ENCODE measurements around the gene CLDN24. TPM values are rescaled to one million over a fixed set of nuclear protein-coding genes. Genes with fewer than 3 reads are reported as not detected.

Gene CLDN24
- polyA plus RNA-seq, 3 donors from 2014 or later: not detected

GRCh38 chr4:183353557-183353956 lies 31.3 kb upstream of the CLDN24 start:
- Mint-ChIP-seq H3K27me3 (ENCODE audit: low read depth in 3 of 3) (peaks cover 8 to 15% (median 11%) of the 10 kb centered on the region in 3 donors), H3K27ac (no peak overlapping the region), H3K9me3 (peaks cover 0 to 2% (median 0%) of the 10 kb centered on the region in 6 donors), H3K4me3 (no peak overlapping the region), H3K36me3 (no peaks in the 10 kb centered on the region), H3K4me1 (peaks cover 4 to 16% of the 10 kb centered on the region in 2 donors)
- DNase-seq: no peak

GRCh38 chr4:183352546-183352945 lies 30.3 kb upstream of the CLDN24 start:
- H3K4me3 Mint-ChIP-seq: no peak overlapping the region
- peaks cover 6 to 17% of the 10 kb centered on the region in 2 donors for H3K4me1 Mint-ChIP-seq
- H3K27me3 Mint-ChIP-seq (ENCODE audit: low read depth in 3 of 3): peaks cover 5 to 15% (median 9%) of the 10 kb centered on the region in 3 donors
- H3K27ac Mint-ChIP-seq: no peak overlapping the region
- no peaks in the 10 kb centered on the region for H3K36me3 Mint-ChIP-seq
- DNase-seq: no peak
- peaks cover 0 to 2% (median 0%) of the 10 kb centered on the region in 6 donors for H3K9me3 Mint-ChIP-seq

- H3K9me3 Mint-ChIP-seq: peaks cover 0 to 2% (median 0%) of the 10 kb centered on the region in 6 donors
- H3K4me3 Mint-ChIP-seq: peak overlapping the region in 2 of 5 donors; percentile 38 to 47
- no peak for DNase-seq
- H3K36me3 Mint-ChIP-seq: no peaks in the 10 kb centered on the region
- peak overlapping the region in 1 of 6 donors; percentile 83 for H3K27ac Mint-ChIP-seq
- H3K4me1 Mint-ChIP-seq: peaks cover 6 to 17% of the 10 kb centered on the region in 2 donors
- peaks cover 2 to 14% (median 11%) of the 10 kb centered on the region in 3 donors for H3K27me3 Mint-ChIP-seq (ENCODE audit: low read depth in 3 of 3)
These were observed 28.3 kb upstream of the CLDN24 start for GRCh38 chr4:183350317-183351071.

GRCh38 chr4:183349673-183350072 lies 27.4 kb upstream of the CLDN24 start:
- no peak for DNase-seq
- H3K27me3 Mint-ChIP-seq (ENCODE audit: low read depth in 3 of 3): peaks cover 2 to 18% (median 11%) of the 10 kb centered on the region in 3 donors
- peak overlapping the region in 1 of 5 donors; percentile 59 for H3K4me3 Mint-ChIP-seq
- H3K27ac Mint-ChIP-seq: no peak overlapping the region
- no peaks in the 10 kb centered on the region for H3K36me3 Mint-ChIP-seq
- peaks cover 6 to 17% of the 10 kb centered on the region in 2 donors for H3K4me1 Mint-ChIP-seq
- peaks cover 0 to 2% (median 0%) of the 10 kb centered on the region in 6 donors for H3K9me3 Mint-ChIP-seq

- Mint-ChIP-seq H3K4me3 (peak overlapping the region in 4 of 5 donors; percentile 38 to 59 (median 46)), H3K27ac (no peak overlapping the region), H3K4me1 (peaks cover 7 to 20% of the 10 kb centered on the region in 2 donors)
These were observed 26.8 kb upstream of the CLDN24 start for GRCh38 chr4:183348706-183349659.

GRCh38 chr4:183348136-183348535 lies 25.9 kb upstream of the CLDN24 start:
- Mint-ChIP-seq H3K36me3 (no peaks in the 10 kb centered on the region), H3K4me3 (no peak overlapping the region), H3K4me1 (peaks cover 10 to 28% of the 10 kb centered on the region in 2 donors), H3K27ac (no peak overlapping the region), H3K27me3 (ENCODE audit: low read depth in 3 of 3) (peaks cover 2 to 23% (median 12%) of the 10 kb centered on the region in 3 donors), H3K9me3 (peaks cover 0 to 2% (median 0%) of the 10 kb centered on the region in 6 donors)
- no peak for DNase-seq

More at GRCh38 chr4:183348706-183349659, 26.8 kb upstream of the CLDN24 start:
- DNase-seq: no peak
- H3K9me3 Mint-ChIP-seq: peaks cover 0 to 2% (median 0%) of the 10 kb centered on the region in 6 donors
- H3K27me3 Mint-ChIP-seq (ENCODE audit: low read depth in 3 of 3): peaks cover under 1 to 22% (median 11%) of the 10 kb centered on the region in 3 donors
- H3K36me3 Mint-ChIP-seq: no peaks in the 10 kb centered on the region

GRCh38 chr4:183347566-183347965 lies 25.3 kb upstream of the CLDN24 start:
- Mint-ChIP-seq H3K9me3 (peaks cover 0 to 2% (median 0%) of the 10 kb centered on the region in 6 donors), H3K27me3 (ENCODE audit: low read depth in 3 of 3) (peaks cover 3 to 22% (median 12%) of the 10 kb centered on the region in 3 donors), H3K36me3 (no peaks in the 10 kb centered on the region), H3K27ac (no peak overlapping the region), H3K4me1 (peaks cover 13 to 31% of the 10 kb centered on the region in 2 donors), H3K4me3 (no peak overlapping the region)
- DNase-seq: no peak

- DNase-seq: no peak
- Mint-ChIP-seq H3K9me3 (peaks cover 0 to 2% (median 0%) of the 10 kb centered on the region in 6 donors), H3K4me3 (no peak overlapping the region)
These were observed 24.9 kb upstream of the CLDN24 start for GRCh38 chr4:183347146-183347545.

GRCh38 chr4:183345261-183345660 lies 23.0 kb upstream of the CLDN24 start:
- no peak overlapping the region for H3K4me3 Mint-ChIP-seq
- peaks cover 3 to 13% (median 8%) of the 10 kb centered on the region in 3 donors for H3K27me3 Mint-ChIP-seq (ENCODE audit: low read depth in 3 of 3)
- DNase-seq: no peak
- peaks cover 0 to under 1% (median 0%) of the 10 kb centered on the region in 6 donors for H3K9me3 Mint-ChIP-seq
- H3K36me3 Mint-ChIP-seq: peaks cover 0 to 3% (median 0%) of the 10 kb centered on the region in 3 donors
- no peak overlapping the region for H3K27ac Mint-ChIP-seq
- H3K4me1 Mint-ChIP-seq: peaks cover 15 to 44% of the 10 kb centered on the region in 2 donors

More at GRCh38 chr4:183347146-183347545, 24.9 kb upstream of the CLDN24 start:
- Mint-ChIP-seq H3K27ac (no peak overlapping the region), H3K36me3 (no peaks in the 10 kb centered on the region), H3K27me3 (ENCODE audit: low read depth in 3 of 3) (peaks cover 3 to 18% (median 12%) of the 10 kb centered on the region in 3 donors), H3K4me1 (peaks cover 13 to 31% of the 10 kb centered on the region in 2 donors)

- Mint-ChIP-seq H3K27ac (no peak overlapping the region), H3K9me3 (no peaks in the 10 kb centered on the region)
These were observed 22.5 kb upstream of the CLDN24 start for GRCh38 chr4:183344523-183345255.

GRCh38 chr4:183343730-183344129 lies 21.5 kb upstream of the CLDN24 start:
- Mint-ChIP-seq H3K27me3 (ENCODE audit: low read depth in 3 of 3) (peaks cover 6 to 13% (median 6%) of the 10 kb centered on the region in 3 donors), H3K9me3 (no peaks in the 10 kb centered on the region), H3K4me1 (peaks cover 15 to 44% of the 10 kb centered on the region in 2 donors), H3K27ac (no peak overlapping the region), H3K4me3 (peak overlapping the region in 4 of 5 donors; percentile 24 to 80 (median 64)), H3K36me3 (peaks cover 0 to 5% (median 0%) of the 10 kb centered on the region in 3 donors)
- DNase-seq: peak in 1 of 3 donors; percentile 11

More at GRCh38 chr4:183344523-183345255, 22.5 kb upstream of the CLDN24 start:
- DNase-seq: no peak
- peaks cover 3 to 13% (median 8%) of the 10 kb centered on the region in 3 donors for H3K27me3 Mint-ChIP-seq (ENCODE audit: low read depth in 3 of 3)
- no peak overlapping the region for H3K4me3 Mint-ChIP-seq
- H3K4me1 Mint-ChIP-seq: peaks cover 15 to 48% of the 10 kb centered on the region in 2 donors
- peaks cover 0 to 5% (median 0%) of the 10 kb centered on the region in 3 donors for H3K36me3 Mint-ChIP-seq

GRCh38 chr4:183342541-183343533 lies 20.6 kb upstream of the CLDN24 start:
- Mint-ChIP-seq H3K36me3 (peaks cover 0 to 5% (median 0%) of the 10 kb centered on the region in 3 donors), H3K4me3 (peak overlapping the region; percentile 53 to 83 (median 76)), H3K27ac (peak overlapping the region in 2 of 6 donors; percentile 39 to 75), H3K4me1 (peaks cover 17 to 48% of the 10 kb centered on the region in 2 donors), H3K9me3 (no peaks in the 10 kb centered on the region), H3K27me3 (ENCODE audit: low read depth in 3 of 3) (peaks cover 6 to 13% (median 6%) of the 10 kb centered on the region in 3 donors)
- DNase-seq: peak; percentile 15 to 42 (median 26)
